Astrocyte of the hippocampus (primary cell): ENCODE measurements around the gene ZFP1.

ENCODE experiments used
- DNase-seq: peaks from one replicate; pipeline ENCODE4 v3.0.0; 2011; ENCODE audit warnings: low read depth, low spot score

The ZFP1 gene

DNA sequence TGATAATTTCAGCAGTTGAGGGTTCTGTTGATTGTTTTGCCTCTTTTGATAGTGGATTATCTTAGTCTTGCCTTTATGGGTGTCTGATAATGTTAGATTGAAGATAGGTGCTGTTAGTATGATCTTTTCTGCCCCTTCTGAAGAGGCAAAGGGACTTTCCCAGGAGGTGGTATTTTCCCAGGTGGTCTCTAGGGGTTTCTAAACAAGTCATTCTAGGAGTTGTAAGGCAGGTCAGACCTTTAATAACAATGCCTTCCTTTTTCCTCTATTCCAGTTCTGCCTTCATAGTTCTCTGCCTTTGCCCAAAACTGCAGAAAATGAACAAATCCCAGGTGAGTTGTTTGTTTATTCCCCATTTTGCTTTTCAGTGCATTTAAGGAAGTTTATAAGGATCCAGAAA is 4.3 kb downstream of the ZFP1 start:
- DNase-seq: no peak

DNA sequence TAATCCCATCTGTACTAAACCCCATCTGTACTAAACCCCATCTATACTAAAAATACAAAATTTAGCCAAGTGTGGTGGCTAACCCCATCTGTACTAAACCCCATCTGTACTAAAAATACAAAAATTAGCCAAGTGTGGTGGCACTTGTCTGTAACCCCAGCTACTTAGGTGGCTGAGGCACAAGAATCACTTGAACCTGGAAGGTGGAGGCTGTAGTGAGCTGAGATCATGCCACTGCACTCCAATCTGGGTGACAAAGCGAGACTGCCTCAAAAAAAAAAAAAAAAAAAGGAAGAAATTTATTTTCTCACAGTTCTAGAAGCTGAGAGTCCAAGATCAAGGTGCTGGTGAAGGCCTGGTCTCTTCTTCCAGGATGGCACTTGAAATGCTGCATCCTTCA is 12.1 kb downstream of the ZFP1 start:
- no peak for DNase-seq

DNA sequence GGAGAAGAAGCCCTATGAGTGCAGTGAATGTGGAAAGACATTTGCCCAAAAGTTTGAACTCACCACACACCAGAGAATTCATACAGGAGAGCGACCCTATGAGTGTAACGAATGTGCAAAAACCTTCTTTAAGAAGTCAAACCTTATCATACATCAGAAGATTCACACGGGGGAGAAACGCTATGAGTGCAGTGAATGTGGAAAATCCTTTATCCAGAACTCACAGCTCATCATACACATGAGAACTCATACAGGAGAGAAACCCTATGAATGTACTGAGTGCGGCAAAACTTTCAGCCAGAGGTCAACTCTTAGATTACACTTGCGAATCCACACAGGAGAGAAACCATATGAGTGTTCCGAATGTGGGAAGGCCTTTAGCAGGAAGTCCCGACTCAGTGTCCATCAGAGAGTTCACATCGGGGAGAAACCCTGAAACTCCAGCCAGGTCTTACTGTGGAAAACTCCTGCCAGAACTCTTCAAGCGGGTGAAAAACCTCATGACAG is 21.6 kb downstream of the ZFP1 start:
- DNase-seq: no peak

DNA sequence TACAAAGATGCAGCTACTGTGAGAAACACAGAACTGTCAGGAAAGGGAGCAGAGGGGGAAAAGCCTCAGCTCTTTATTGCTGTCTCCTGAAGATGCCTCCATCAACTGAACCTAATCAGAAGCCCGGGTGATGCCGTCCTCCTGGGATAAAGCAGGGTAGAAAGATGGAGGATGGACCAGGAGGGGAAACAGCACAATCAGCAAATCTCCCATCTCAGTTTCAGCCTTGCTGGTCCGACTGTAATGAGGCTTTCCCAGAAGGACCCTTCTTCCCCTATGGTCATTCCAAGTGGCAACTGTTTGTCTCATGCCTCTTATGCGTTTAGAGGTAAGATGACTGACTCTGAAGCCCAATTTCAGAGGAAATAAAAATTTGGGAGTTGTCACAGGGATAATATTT is 24.3 kb downstream of the ZFP1 start:
- DNase-seq: no peak

DNA sequence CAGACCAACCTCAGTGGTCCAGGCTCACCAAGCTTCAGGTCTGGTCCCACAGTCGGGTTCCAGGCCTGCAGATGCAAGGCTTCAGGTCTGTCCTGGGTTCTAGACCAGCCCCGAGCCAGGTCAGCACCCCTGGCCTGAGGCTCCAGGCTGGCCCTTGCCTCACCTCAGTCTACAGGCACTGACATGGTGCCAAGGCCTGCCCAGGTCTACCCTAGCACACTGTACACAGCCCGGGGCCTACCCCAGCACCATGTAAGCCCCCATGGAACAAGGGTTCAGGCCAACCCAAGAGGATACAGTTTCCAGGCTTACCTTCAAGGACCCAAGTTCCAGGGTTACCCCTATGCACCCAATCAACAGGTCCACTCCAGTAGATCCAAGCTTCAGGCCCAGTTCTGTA is 26.8 kb downstream of the ZFP1 start:
- no peak for DNase-seq

DNA sequence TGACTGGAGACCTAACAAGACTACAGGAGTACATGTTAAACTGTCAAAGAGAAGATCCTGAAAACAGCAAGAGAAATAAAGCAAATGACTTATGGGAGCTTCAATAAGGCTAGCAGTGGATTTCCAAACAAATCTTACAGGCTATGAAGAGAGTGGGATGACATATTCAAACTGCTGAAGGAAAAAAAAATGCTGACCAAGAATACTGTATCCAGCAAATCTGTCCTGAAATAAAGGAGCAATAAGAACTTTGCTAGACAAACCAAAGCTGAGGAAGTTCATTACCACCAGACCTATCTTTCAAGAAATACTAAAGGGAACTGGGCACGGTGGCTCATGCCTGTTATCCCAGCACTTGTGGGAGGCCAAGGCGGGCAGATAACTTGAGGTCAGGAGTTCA is 28.6 kb downstream of the ZFP1 start:
- no peak for DNase-seq

DNA sequence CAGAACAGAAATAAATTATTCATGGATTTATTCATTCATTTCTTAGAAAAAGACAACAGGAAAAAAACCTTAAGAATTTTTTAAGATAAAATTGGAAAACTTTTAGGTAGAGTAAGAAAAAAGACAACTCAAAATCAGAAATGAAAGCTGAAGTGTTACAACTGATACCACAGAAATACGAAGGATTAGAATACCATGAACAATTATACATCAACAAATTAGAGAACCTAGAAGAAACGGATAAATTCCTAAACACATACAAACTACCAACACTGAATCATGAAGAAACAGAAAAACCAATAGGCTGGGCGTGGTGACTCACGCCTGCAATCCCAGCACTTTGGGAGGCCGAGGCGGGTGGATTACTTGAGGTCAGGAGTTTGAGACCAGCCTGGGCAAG is 30.9 kb downstream of the ZFP1 start:
- DNase-seq: no peak

DNA sequence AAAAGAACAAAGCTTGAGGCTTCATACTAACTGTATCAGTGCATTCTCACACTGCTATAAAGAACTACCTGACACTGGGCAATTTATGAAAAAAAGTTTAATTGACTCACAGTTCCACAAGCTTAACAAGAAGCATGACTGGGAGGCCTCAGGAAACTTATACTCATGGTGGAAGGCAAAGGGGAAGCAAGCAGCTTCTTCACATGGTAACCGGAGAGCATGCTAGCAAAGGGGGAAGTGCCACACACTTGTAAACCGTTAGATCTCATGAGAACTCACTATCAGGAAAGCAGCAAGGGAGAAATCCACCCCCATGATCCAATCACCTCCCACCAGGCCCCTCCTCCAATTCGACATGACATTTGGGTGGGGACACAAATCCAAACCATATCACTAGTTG is 33.3 kb downstream of the ZFP1 start:
- DNase-seq: no peak

DNA sequence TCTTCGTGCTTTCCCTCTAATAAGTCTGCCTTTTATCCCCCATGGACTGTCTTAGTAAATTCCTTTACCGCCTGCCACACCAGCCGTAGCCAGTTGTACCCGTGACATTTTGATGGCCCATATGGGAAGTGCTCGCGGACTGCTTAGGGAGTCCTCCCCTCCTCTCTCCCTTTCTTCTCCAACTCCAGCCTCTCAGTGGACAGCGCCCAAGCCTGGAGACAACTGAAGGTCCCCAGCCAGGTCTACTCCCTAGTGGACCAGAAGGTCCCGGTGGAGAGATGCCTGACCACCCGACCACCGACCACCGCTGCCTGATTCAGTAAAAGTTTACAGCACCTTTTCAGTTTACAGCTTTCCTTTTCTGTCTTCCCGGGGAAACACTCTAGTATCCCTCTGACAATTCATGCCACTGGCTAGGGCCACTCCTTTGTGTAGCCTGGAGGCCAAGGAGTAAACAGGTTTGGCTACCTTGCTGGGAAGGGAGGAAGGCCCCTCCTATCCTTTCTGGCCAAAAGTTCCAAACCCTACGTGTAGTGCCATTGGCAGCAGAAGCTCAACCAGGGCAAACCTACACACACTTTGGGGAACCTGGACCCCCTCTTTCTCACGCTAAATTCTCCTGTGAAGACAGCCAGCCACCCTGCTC is 40.6 kb downstream of the ZFP1 start:
- DNase-seq: no peak

DNA sequence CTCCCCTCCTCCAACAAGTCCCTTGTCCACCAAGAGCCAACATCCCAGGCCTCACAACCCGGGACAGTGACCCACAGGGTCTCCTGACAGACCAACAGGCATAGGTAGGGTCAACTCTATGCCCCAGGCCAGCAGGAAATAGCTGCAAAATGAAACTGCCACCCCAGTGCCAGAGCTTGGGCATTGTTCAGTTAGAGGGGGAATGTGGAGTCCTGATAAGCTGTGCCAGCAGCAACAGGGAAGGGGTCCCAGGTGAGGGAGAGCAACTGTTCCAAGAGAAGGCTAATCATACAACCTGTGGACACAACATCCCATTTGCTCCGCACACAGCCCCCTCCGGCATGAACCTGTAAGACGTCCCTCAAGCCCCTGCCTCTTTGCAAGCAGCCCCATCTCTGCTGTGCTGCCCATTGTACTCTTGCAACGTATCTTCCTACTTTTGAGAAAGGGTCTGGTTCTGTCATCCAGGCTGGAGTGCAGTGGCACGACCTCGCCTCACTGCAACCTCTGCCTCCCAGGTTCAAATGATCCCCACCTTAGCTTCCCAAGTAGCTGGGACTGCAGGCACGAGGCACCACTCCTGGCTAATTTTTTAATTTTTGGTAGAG is 41.4 kb downstream of the ZFP1 start:
- no peak for DNase-seq

DNA sequence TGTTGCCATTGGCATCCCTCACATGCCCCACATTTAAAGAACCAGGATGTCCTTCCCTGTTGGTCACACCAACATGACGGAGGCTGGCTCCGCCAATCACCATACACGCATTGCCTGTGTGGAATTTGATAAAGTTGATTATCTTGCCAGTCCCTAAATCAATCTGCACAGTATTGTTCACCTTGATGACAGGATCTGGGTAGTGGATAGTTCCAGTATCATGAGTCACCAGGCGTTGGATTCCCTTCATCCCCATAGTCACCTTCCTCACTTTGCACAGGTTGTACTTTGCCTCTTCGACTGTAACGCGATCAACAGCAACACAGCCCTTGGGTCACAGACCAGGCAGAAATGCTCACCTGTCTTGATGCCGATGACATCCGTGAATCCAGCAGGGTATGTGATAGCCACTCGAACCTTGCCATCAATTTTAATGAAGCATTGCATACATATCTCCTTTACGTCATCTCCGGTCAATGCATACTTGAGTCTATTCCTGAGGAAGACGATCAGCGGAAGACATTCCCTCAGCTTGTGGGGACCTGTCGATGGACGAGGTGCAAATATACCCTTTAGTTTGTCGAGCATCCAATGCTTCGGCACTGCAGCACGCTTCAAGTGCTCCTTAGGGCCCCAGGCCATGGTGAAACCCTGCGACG is 44.4 kb downstream of the ZFP1 start:
- DNase-seq: no peak

DNA sequence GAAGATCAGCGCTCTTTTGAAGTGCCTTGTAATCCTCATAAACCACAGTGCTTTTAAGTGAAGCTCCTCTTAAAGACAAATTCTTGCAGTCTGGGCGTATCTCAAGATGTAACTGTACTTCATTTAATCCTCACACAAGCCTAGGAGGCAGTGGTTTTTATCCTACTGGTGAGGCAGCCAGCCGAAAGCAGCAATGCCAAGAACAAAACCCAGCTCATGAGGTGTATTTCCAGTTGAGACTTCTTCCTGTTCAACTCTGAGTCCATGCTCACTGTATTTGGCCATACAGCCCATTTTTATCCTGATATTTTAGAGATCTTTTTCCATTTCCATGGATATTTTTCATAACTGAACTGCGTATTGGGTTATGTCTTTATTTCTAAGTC is 44.9 kb downstream of the ZFP1 start:
- no peak for DNase-seq

DNA sequence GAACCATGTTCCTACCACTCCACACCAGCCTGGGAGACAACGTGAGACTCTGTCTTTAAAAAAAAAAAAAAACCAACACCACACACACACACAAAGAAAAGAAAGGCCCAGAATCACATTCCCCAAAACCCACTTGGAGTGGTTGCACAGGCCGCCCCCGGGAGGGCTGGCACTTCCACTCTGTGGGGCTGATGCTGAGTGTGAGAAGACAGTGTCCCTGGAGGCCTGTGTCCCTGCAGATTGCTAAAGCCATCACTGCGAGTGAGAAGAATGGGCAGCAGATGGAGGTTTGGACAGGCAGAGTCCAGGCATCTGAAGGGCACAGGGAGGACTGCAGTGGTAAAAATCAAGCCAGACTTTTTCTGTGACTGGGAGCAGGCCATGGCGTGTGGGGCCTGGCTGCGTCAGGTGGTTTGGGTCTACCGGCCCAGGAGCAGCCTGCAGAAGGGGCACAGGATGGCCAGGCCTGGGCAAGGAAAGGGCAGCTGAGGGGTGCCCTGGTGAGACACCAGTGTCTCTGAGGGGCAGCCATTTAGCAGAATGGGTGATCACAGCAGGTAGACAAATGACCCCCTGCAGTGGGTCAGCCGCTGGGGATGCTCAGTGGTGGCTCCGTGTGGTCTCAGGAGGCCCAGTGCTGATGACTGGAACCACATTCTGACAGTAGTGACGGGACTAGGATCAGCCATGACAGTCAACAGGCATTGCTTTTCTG is 45.6 kb downstream of the ZFP1 start:
- no peak for DNase-seq

DNA sequence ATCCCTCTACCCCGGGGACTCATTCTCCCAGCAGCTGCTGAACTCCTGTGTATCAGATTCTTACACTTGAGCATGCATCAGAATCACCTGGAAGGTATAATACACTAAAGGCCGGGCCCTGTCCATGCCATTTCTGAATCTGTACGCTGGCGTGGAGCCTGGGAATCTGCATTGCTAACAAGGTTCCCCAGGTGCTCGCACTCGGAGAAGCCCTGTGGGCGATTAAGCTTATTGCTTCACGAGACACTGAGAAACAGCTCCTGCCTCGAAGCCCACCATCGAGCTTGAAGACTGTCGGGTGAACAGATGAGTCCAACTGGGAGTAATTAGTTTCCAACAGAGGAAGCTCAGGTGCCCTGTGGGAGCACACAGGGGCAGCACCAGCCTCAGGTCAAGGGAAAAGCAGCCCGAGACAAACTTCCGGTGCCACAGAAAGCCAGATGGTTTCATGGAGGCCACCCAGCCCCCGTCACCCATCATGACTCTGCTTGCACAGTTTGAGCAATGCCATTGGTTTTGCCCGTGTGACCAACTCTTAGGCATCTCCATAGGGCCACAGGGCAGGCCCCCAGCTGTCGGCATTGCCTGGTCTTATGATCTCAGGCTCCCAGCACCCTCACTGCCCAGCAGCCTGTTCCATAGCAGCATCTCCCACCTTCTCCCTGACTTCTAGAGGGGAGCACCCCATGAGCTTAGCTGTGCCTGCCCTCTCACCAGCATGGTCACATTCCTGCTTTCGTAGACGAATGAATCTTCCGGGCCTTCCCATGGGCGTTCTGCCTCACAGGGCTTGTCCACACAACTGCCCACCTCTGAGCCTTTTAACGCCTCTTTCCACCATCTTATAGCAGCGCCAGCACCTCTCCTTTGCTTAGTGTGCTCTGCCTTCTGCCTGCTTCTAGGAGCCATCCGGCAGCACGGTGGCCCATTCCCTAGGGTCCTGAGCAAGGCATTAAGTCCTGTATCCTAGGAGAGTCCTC is 47.8 kb downstream of the ZFP1 start:
- DNase-seq: no peak

DNA sequence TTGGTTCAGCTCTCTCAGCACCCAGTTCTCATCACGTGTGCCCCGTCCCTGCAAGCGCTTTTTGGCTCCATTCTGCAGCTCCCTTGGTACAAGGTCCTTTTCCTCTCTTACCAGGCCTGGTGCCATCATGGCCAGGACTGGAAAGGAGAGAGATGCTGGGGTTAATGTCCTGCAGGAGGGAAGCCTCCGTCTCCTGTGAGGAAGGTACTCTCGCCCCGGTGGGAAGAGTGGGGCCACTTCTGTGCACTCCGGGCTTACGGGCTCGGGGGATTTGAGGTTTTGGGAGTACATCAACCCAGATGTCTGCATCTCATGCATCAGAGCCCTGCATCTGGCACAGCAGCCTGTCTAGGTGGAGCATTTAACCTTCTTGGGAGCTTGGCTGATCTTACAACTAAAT is 48.5 kb downstream of the ZFP1 start:
- DNase-seq: no peak

DNA sequence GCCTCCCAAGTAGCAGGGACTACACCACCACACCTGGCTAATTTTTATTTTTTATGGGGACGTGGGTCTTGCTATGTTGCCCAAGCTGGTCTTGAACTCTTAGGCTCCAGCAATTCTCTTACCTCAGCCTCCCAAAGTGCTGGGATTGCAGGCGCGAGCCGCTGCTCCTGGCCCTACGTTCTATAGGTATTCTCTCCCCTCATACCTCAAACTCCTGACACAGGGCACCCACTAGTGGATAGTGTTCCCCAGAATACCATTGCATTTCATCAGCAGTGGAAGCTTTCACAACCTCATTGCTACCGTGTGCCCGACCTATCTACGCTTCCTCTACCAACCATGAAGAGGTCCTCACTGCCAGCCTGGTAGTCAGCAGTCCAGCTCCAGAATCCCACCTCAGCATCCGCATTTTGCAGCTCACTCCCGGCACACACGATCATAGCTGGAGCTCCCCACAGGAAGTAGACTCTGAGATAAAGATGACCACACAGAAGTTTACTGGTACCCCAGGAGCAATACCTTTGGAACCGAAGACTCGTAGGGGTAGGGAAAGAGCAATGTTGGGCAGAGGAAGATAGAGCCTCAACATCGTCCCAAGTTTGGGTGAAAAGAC is 49.3 kb downstream of the ZFP1 start:
- no peak for DNase-seq

DNA sequence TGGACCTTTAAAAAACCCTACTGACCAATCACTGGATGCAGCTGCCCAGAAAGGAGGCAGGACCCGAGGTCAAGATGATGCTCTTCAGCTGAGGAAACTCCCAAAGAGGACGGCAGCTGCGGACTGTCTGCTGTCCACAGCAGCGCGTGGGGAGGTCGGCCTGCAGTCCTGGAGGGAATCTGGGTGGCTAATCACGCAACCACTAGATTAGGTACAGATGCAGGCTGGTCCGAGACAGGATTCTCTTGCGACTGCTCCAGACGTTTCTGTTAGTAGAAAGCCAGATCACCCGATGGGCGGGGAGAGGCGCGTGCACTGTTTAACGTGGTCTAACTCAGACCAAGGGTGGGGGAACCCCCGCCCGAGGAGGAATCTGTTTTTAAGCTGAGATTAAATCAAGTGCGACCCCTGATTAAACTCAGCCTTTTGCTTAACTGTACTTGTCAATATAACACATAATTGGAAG is 49.8 kb downstream of the ZFP1 start:
- DNase-seq: no peak

DNA sequence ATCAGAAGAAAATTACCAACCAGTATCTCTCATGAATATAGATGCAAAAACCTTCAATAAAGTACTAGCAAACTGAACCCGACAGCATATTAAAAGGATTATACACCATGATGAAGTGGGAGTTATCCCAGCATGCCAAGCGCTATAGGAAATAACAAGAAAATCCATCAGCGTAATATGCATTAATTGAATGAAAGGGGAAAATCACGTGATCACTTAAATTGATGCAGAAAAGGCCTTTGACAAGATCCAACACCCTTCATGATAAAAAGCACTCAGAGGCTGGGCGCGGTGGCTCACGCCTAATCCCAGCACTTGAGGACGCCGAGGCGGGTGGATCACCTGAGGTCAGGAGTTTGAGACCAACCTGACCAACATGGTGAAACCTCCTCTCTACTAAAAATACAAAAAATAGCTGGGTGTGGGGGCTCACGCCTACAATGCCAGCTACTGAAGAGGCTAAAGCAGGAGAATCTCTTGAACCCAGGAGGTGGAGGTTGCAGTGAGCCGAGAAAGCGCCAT is 53.8 kb downstream of the ZFP1 start:
- no peak for DNase-seq

DNA sequence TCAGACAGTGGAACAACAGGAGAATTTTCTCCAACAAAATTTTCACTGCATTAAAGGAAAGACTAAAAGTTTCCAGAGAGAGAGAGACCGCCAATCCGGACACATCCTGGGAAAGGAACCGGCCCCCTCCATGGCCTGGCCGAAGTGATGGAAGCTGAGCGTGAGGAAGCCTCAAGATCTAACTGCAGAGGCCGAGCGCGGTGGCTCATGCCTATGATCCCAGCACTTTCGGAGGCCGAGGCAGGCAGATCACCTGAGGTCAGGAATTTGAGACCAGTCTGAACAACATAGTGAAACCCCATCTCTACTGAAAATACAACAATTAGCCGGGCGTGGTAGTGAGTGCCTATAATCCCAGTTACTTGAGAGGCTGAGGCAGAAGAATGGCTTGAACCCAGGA is 54.8 kb downstream of the ZFP1 start:
- DNase-seq: no peak

DNA sequence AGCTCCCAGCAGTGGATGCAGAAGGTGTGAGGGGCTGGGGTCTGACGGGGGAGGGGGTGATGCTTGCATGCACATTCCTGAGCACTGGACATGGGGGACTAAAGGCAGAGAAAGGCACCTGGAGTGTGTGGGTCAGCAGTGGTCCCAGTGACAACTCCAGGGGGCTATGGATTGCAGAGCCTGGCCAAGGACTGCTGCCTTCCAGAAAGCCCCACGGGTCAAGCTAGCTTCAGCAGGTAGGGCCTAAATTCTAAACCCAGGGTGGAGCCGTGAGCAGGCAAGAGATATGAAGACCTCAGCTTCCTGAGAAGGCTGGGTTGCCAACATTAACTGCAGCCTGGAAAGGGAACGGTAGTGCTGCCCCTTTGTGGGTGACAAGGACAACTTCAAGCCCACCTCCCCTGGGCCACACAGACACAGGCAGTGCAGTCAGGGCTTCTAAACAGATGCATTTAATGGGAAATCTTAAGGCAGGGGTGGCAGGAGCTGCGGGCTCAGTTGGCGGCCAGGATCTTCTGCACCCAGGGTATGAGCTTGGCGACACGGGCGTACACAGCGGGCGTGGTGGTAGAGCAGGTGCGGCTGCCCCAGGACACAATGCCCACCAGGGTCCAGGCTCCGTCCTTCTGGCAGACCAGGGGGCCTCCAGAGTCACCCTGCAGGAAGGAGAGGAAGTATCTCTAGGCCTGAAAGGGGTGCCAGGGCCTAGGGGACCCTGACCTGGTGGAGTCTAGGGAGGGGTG is 55.5 kb downstream of the ZFP1 start:
- DNase-seq: no peak
